GM18858 (cell line): ENCODE results near the gene TARDBP.
"Not testable (repeated sequence)": the region's sequence is repeated elsewhere in the genome, so short reads cannot be mapped to it uniquely, and the experiment has no call there.

Experiments
- ATAC-seq: cut with Tn5 transposase; IDR thresholded peaks from one replicate; pipeline ENCODE4 v1.9.1; 2021; ENCODE audit not compliant: unreplicated experiment

Gene TARDBP

DNA sequence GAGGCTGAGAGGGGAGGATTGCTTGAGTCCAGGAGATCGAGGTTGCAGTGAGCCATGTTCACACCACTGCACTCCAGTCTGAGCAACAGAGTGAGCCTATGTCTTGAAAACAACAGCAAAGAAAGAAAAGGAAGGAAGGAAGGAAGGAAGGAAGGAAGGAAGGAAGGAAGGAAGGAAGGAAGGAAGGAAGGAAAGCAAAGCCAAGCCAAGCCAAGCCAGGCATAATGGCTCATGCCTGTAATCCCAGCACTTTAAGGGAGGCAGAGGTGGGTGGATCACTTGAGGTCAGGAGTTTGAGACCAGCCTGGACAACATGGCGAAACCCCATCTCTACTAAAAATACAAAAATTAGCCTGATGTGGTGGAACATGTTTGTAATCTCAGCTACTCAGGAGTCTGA lies 20.4 kb upstream of the TARDBP start:
- ATAC-seq: not testable (repeated sequence)

DNA sequence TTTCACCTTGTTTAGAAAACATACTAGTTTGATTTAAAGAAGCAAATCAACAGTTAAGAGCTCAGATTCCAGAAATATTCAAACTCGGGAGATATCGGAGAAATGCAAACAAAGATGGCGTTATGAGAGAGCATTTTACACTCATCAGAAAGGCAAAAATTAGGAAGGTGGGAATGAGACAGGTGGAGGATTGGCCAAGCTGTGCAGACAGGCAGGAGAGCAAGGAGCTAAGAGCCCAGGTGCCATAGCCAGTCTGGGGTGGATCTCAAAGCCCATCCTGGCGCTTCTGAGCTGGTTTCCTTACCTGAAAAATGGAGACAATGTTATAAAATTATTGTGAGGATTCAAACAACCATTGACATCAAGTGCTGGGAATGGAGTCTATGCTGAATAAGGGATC lies 19.6 kb upstream of the TARDBP start:
- ATAC-seq: no peak

DNA sequence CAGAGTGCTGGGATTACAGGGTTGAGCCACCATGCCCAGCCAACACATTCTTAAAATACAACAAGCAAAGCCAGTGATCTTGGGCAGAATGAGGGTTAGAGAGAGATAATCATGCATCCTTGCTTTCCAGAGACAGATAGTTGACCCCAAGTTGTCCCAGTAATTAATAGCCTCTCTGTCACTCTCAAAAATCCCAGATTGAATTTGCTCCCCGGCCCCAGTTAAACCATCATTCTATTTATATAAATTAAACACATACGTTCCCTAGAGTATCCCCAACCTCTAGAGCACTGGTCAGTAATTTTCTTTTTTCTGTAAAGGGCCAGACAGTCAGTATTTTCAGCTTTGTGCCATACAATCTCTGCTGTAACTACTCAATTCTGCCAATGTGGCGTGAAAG lies 16.4 kb upstream of the TARDBP start:
- no peak for ATAC-seq

DNA sequence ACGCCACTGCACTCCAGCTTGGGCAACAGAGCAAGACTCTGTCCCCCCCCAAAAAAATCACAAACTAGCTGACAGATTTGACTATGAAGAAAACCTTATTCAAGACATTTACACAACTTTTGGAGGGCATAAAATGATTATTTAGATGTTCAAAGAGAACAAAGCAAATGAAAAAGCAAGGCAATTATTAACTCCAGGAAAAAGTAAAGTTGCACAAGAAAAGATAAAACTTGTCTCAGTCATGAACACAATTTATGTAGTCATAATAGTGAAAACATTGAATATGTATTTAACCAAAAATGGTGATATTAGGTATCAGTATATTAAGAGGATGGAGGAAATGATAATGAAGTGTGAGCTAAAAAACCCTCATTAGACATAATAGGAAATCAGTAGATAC lies 11.9 kb upstream of the TARDBP start:
- no peak for ATAC-seq

DNA sequence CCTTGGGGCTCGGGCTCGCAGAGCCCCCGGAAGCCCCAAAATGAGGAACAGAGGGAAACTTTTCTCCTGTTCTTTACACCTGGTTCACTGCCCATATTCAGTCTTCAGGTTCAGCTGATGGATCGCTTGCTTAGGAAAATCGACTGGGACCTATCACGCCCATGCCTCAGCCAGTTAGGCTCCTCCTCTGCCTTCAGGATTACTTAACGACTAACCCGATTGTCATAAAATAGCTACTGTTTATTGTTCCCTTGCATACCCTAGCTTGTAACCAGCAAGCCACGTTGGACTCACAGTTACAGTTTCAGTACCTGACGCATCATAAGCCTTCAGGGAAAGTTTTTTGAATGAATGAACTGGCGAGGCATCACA lies 692 bp downstream of the TARDBP start:
- ATAC-seq: no peak

DNA sequence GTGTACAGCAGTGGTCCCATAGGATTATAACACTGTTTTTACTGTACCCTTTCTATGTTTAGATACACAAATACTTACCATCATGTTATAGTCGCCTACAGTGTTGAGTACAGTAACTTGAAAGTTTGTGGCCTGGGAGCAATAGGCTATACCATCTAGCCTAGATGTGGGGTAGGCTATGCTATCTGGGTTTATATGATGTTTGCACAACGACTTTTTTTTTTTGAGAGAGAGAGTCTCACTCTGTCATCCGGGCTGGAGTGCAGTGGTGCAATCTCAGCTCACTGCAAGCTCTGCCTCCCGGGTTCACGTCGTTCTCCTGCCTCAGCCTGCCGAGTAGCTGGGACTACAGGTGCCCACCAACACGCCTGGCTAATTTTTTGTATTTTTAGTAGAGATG lies 6.9 kb downstream of the TARDBP start:
- ATAC-seq: not testable (repeated sequence)

DNA sequence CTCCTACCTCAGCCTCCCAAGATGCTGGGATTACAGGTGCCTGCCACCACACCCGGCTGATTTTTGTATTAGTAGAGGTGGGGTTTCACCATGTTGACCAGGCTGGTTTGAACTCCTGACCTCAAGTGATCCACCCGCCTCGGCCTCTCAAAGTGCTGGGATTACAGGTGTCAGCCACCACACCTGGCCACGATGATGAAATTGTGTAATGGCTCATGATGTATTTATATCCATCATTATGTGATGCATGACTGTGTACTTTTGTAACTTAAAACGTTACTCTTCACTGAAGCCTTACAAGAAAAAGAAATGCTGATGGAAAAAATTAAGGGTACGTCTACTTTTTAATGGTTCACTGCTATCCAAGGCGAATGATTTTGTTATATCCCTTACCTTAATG lies 7.5 kb downstream of the TARDBP start:
- ATAC-seq: no peak

DNA sequence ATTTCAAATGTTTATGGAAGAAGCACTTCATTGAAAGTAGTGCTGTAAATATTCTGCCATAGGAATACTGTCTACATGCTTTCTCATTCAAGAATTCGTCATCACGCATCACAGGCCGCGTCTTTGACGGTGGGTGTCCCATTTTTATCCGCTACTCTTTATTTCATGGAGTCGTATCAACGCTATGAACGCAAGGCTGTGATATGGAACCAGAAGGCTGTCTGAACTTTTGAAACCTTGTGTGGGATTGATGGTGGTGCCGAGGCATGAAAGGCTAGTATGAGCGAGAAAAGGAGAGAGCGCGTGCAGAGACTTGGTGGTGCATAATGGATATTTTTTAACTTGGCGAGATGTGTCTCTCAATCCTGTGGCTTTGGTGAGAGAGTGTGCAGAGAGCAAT lies 10.7 kb downstream of the TARDBP start:
- no peak for ATAC-seq

DNA sequence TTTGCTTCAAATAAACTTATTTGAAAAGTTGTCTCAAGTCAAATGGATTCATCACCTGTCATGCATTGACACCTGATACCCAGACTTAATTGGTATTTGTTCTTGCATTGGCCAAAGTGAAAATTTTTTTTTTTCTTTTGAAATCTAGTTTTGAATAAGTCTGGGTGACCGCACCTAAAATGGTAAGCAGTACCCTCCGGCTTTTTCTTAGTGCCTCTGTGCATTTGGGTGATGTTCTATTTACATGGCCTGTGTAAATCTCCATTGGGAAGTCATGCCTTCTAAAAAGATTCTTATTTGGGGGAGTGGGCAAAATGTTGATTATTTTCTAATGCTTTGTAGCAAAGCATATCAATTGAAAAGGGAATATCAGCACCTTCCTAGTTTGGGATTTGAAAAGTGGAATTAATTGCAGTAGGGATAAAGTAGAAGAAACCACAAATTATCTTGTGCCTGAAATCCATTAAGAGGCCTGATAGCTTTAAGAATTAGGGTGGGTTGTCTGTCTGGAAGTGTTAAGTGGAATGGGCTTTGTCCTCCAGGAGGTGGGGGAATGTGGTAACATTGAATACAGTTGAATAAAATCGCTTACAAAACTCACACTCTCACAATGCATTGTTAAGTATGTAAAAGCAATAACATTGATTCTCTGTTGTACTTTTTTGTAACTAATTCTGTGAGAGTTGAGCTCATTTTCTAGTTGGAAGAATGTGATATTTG lies 11.9 kb downstream of the TARDBP start:
- ATAC-seq: no peak

DNA sequence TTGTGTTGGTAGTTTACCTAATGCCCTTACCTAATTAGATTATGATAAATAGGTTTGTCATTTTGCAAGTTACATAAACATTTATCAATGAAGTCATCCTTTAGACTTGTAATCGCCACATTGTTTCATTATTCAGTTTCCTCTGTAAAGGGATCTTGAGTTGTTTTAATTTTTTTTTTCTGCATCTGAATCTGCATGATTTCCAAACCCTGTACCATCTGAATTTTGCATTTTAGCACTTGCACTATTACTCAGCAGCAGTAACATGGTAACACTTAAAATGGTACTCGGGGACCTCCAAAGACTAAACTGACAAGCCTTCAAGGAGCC lies 12.4 kb downstream of the TARDBP start:
- ATAC-seq: no peak

DNA sequence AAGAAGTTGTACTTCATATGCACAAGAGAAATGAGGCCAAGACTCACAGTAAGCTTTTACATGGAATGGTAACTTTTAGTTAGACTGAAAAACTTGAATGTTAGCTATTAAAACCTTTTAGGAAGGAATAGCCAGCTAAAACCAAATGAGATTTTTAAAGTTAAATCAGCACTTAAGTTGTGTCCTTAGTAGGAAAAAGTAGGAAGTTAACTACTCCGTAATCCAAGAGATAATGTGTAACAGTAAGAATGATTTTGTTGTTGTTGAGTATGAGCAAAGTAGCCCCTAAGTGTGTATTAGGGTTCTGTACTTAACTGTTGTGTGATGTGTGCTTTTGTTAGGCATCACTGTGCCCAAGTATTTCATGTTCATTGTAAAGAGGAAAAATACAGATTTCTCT lies 13.2 kb downstream of the TARDBP start:
- no peak for ATAC-seq

DNA sequence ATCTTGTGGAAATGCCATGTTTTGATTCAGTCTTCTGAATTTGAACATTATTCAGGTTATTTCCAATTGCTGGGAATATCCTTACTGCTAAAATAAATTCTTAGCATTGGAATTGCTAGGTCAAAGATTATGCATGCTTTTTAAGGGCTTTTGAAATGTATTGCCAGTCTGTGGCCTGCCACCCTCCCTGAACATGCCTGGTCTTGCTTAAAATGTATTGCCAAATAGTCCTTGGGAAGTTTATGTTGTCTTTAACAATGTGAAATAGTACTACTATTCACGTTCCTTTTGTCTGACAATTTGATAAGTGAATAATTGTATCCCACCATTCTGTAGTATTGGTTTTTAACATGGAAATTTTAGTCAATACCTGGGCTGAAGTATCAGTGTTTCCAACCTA lies 13.6 kb downstream of the TARDBP start:
- no peak for ATAC-seq

DNA sequence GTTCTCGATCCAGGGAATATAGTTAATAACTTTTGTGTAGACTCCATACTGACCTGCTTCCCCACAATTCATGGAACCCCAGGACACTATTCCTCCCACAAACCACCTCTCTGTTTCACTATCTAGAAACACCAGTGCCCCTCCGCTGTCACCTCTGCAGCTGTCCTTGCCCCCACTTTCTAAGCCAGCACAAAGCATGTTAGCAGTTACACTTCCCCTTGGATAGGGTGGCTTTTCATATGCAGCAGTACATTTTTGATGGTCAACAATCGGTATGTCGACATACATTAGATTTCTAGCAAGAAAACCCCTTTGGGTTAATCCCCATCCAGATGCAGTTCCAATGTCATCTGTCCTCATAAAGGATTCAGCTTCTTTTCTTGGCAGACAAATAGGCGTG lies 14.4 kb downstream of the TARDBP start:
- no peak for ATAC-seq

DNA sequence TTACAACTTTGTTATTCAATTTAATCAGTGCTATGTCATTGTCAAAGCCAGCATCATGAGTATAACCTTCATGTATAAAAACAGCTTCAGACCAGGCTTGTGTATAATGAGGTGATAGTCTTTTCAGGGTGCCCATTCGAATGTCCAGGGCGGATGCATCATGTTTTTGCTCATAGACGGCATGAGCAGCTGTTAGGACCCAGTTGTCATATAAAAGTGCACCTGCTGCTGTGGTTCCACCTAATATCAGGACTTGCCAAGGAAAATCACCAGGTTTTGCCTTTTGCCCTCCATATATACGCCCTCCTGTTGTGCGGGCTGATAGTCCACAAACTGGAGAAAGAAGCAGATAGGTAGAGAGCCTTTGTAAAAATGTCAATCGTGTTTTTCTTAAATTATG lies 14.9 kb downstream of the TARDBP start:
- ATAC-seq: no peak

DNA sequence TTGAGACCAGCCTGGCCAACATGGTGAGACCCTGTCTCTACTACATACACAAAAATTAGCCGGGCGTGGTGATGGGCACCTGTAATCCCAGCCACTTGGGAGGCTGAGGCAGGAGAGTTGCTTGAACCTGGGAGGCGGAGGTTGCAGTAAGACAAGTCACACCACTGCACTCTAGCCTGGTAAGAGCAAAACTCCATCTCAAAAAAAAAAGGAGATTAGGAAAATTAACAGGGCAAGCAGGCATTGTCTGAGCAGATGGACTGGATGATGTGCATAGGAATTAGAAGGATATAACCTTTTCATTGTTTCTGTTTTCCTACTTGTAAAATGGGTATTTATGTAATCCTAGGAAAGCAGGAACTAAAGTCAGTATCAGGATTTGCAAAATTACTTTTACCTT lies 15.6 kb downstream of the TARDBP start:
- ATAC-seq: no peak

DNA sequence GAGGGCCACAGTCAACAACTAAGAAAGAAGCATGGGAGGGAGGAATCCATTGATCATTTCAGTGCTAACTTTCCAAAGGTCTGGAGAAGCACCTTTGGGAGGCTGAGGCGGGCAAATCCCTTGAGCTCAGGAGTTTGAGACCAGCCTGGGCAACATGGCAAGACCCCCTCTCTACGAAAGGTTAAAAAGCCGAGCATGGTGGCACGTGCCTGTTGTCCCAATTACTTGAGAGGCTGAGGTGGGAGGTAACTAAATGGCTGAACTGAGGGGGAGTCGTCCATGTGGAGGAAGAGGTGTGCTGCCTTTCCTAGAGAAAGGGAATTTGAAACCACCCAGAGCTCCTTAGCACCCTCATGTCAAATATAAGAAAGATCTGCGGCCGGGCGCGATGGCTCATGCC lies 18.4 kb downstream of the TARDBP start:
- ATAC-seq: no peak

DNA sequence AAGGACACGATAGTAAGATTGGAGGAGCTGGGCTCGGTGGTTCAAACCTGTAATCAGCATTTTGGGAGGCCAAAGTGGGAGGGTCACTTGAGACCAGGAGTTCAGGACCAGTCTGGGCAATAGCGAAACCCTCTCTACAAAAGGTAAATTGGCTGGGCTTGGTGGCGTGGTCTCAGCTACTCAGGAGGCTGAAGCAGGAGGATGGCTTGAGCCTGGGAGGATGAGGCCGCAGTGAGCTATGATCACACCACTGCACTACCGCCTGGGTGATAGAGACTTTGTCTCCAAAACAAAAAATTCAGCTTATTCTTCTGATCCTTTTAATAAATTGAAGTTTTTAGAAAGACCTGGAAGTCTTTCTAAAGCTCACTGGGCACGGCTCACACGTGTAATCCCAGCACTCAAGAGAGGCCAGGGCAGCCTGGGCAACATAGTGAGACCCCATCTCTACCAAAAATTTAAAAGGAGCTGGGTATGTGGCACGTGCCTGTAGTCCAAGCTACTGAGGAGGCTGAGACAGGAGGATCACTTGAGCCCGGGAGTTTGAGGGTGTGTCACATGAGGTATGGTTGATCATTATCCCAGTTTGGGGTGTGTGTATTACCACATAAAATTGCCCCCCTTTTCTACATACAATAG lies 19.3 kb downstream of the TARDBP start:
- ATAC-seq: no peak

DNA sequence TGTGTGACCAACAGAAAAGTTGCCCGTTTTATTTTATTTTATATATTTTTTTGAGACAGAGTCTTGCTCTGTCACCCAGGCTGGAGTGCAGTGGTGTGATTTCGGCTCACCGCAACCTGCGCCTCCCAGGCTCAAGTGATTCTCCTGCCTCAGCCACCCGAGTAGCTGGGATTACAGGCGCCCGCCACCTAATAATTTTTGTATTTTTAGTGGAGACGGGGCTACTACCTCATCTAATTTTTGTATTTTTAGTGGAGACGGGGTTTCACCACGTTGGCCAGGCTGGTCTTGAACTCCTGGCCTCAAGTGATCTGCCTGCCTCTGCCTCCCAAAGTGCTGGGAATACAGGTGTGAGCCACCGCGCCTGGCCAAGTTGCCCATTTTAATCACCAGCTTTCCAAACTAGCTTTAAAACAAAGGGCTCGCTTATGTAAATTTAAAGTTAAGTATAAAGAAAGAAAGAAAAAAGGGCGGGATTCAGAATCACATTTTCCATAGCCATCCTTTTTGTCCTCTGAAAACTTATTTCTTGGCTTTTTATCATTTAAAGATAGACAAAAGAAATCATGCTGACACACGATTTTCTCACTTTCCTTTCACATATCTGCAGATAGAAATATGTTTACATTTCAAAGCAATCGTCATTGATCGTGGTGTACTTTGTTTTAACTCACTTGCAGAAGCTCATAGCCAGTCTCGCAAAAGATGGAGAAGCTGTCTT lies 24.7 kb downstream of the TARDBP start:
- ATAC-seq: not testable (repeated sequence)

DNA sequence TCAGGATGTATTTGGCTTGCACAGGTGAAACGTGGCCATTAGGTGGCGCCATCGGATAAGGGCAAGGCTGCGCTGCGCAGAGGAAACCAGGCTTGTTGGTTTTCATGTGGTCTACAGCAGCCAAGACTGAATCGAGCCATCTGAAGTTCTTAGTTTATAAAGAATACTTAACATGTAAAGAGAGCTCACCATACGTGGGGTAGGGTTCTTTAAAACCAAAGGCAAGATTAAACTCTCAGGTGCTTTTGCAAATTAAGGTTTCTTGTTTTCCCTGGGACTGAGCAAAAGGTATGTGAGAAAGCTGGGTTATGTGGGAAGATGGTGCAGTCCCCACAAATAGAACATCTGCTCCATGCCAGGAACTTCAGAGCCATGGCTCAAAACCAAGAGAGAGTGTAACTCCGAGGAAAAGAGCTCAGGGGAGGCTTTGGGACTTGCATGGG lies 25.3 kb downstream of the TARDBP start:
- ATAC-seq: no peak

DNA sequence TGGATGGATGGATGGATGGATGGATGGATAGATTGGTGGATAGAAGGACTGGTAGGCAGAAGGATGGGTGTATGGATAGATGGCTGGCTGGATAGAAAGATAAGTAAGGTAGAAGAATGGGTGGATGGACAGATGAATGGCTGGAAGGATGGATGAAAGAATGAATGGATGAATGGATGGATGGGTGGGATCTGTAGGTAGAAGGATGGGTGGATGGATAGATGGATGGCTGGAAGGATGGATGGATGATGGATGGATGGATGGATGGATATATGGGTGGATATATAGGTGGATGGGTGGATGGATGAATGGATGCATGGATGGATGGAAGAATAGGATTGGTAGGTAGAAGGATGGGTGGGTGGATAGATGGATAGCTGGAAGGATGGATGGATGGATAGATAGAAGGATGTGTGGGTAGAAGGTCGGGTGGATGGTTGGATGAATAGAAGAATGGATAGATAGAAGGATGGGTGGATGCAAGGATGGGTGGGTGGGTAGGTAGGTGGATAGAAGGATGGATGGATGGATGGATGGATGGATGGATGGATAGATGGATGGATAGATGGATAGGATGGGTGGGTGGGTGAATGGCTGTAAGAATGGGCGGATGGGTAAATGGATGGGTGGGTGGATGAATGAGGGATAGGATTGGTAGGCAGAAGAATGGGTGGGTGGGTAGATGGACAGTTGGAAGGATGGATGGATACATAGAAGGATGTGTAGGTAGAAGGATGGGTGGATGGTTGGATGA lies 27.1 kb downstream of the TARDBP start:
- ATAC-seq: no peak

DNA sequence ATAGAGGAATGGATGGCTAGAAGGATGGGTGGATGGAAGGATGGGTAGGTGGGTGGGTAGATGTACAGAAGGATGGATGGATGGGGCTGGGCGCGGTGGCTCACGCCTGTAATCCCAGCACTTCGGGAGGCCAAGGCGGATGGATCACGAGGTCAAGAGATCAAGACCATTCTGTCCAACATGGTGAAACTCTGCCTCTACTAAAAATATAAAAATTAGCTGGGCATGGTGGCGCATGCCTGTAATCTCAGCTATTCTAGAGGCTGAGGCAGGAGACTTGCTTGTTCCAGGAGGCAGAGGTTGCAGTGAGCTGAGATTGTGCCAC lies 27.6 kb downstream of the TARDBP start:
- not testable (repeated sequence) for ATAC-seq

DNA sequence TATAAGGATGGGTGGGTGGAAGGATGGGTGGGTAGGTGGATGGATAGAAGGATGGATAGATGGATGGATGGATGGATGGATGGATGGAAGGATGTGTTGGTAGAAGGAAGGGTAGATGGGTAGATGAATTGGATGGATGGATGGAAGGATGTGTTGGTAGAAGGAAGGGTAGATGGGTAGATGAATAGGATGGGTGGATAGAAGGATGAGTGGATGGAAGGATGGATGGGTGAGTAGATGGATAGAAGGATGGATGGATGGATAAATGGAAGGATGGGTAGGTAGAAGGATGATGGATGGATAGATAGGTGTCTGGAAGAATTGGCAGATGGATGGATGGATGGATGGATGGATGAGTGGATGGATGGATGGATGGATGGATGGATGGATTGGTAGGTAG lies 28.6 kb downstream of the TARDBP start:
- ATAC-seq: no peak
